ENCODE data around the gene IKZF1.

DNA sequence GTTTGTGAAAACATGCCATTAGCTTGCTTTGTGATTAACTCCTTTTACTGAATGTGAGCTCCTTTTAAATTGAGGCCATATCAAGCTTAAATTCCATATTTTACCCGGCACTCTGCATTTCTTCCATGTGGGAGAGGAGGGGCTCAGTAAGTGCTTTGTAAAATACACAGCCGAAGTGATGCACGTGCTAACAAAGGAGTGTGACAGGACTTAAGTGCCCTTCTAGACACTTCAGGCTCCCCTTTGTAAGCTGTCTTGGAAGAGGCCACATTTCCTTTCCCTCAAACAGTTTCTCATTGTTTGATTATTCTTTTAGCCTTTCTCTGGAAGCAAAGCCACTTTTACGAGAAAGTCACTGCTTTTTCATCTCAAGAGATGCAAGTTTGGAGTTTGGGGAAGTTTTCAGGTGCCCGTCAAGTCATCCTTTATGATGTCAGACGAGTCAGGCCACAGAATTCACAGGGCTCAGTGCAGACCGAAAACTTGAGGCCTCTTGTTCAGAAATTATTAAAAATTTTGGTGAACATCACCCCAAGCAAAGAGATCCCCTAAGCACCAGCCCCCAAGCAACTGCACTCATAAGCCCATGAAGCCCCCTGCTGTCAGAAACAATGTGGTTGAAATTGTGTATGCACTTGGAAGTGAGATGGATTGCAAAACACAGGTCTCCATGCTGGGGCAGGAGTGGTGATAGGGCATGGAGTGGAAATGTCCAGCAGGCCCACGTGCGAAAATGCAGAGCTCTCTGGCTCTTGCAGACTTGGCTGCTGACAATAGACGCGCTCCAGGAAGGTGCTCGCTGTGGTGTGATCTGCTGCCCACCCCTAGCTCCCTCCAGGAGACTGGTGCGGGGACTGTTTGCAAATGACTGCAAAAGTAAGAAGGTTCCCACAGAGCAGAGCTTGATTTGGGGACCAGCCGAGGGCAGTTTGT is 11.5 kb downstream of the IKZF1 start:
- TF ChIP-seq, protein P1, sequence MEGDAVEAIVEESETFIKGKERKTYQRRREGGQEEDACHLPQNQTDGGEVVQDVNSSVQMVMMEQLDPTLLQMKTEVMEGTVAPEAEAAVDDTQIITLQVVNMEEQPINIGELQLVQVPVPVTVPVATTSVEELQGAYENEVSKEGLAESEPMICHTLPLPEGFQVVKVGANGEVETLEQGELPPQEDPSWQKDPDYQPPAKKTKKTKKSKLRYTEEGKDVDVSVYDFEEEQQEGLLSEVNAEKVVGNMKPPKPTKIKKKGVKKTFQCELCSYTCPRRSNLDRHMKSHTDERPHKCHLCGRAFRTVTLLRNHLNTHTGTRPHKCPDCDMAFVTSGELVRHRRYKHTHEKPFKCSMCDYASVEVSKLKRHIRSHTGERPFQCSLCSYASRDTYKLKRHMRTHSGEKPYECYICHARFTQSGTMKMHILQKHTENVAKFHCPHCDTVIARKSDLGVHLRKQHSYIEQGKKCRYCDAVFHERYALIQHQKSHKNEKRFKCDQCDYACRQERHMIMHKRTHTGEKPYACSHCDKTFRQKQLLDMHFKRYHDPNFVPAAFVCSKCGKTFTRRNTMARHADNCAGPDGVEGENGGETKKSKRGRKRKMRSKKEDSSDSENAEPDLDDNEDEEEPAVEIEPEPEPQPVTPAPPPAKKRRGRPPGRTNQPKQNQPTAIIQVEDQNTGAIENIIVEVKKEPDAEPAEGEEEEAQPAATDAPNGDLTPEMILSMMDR (conservative IDR thresholded peaks at IDR 0.05; ENCODE audit: low read length): peak; percentile 58
- no peak for TF ChIP-seq EZH2phosphoT487 (IDR thresholded peaks at IDR 0.05; ENCODE audit: borderline replicate concordance)

Measured in Loucy (cell line).